Hematopoietic multipotent progenitor cell treated with erythropoietin and hydrocortisone succinate and interleukin-3 and kit ligand, for 8 days (in vitro differentiated cells): Measurements from ENCODE around the gene SPDYC.
A peak's percentile ranks its signal among the peaks of the same experiment; 100 is the strongest.
"Not testable (repeated sequence)": the region's sequence is repeated elsewhere in the genome, so short reads cannot be mapped to it uniquely, and the experiment has no call there.

Experiments used
- DNase-seq: peaks from one replicate; pipeline ENCODE4 v3.0.0-alpha.2; 2015

The SPDYC gene

GRCh38 chr11:65134240-65134951 lies 35.6 kb upstream of the SPDYC start, which contains the start of gene SYVN1:
SYVN1 (minus strand) TSS chr11:65134519; CDS start chr11:65133601, 918 bp downstream.
- DNase-seq, result peak; percentile 92

DNA sequence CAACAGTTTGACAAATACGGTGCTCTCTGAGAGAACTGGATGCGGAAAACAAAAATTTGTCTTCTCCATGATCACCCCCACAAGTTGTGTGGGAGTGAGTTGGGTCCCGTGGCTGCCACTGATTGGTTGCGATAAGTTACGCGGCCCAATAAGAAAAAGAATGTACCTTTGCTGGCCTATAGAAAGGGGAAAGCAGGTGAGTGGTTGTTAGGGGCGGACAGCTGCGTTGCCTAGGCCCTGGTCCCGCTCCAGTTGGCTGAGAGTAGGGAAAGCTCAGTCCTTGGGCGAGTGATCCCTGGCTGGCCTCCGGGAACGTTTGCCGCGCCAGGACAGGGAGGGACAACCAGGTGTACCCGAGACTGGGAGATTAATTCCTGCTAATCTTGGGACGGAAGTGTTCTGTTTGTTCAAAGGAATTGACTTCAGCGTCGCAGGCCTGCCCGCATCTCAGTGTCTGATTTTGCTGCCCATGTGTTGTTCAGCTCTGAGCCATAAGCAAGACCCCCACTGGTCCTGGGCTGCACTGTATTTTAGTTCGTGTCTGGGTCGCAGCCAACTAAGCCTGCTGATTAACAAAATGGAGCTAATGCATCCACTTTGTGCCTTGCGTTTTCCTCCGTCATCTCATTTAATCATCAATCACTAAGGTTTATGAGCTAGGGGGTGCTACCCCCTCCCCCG lies 34.9 kb upstream of the SPDYC start:
- DNase-seq, result peak; percentile 98

- no peak for DNase-seq
These were observed 34.3 kb upstream of the SPDYC start for GRCh38 chr11:65135633-65136145.

DNA sequence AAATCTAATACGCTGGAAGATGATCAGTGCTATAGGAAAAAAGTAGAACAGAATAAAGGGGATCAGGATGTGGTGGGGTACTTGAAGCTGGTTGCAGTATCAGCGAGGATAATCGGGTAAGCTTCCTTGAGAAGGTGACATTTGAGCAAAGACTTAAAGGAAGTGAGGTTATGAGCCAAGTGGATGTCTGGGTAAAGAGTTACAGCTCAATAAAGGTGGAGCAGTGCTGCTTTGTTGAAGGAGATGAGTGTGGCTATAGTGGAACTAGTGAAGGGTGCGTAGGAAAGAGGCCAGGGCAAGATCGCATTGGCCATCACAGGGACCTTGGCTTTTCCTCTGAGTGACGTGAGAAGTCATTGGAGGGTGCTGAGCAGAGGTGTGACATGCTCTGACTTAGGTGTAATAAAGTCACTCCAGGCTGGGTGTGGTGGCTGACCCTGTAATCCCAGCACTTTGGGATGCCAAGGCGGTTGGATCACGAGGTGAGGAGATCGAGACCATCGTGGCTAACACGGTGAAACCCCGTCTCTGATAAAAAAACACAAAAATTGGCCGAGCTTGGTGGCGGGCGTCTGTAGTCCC lies 33.4 kb upstream of the SPDYC start:
- no peak for DNase-seq

DNA sequence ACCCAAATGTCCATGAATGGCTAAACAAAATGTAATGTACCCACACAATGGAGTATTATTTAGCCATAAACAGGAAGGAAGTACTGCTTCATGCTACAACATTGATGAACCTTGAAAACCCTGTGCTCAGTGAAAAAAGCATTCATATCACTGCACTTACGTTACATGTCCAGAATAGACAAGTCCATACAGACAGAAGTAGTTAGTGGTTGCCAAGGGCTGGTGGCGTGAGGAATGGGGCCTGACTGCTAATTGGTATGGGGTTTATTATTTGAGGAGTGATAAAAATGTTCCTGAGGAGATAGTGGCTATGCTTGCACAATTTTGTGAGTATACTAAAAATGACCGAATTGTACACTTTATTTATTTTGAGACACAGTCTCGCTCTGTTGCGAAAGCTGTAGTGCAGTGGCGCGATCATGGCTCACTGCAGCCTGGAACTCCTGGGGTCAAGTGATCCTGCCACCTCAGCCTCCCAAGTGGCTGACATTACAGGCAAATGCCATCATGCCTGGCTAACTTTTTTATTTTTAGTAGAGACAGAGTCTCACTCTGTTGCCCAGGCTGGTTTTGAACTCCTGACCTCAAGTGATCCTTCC lies 28.0 kb upstream of the SPDYC start:
- DNase-seq, result no peak

DNA sequence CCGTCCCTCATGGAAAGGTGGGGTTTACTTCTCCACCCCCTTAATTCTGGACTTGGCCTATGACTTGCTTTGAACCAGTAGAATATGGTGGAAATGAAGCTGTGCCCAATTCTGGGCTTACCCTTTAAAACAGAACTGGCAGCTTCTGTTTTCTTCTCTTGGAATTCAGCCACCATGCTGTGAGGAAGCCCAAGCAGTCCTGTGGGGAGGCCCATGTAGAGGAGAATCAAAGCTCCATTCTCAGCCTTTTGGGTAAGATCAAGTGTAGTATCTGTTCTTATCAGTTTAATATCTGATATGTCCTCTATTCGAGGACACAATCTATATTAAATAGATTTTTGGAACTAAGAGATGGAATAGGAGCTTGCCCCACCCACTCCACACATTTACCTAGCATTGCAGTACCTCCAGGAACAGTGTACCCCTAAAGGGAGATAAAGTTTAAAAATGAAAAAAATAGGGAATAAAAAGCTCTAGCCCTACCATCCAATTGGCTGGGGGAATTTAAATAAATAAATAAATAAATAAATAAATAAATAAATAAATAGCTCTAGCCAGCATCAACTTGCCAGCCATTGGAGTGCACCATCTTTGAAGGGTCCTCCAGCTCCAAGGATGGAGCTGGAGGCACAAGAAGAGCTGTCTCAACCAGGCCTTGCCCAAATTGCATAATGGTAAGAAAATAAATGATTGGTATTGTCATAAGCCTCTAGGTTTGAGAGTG lies 22.5 kb upstream of the SPDYC start:
- DNase-seq, result no peak

- DNase-seq, result no peak
These were observed 21.4 kb upstream of the SPDYC start for GRCh38 chr11:65148657-65149056.

DNA sequence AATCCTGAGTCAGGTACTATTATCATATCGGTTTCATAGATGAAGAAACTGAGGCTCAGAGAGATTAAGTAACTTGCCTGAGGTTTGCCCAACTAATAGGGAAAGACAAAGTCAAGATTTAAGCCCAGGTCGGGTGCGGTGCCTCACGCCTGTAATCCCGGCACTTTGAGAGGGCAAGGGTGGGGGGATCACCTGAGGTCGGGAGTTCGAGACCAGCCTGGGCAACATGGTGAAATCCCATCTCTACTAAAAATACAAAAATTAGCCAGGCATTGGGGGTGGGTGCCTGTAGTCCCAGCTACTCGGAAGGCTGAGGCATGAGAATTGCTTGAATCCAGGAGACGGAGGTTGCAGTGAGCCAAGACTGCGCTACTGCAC lies 19.9 kb upstream of the SPDYC start:
- DNase-seq, result not testable (repeated sequence)

DNA sequence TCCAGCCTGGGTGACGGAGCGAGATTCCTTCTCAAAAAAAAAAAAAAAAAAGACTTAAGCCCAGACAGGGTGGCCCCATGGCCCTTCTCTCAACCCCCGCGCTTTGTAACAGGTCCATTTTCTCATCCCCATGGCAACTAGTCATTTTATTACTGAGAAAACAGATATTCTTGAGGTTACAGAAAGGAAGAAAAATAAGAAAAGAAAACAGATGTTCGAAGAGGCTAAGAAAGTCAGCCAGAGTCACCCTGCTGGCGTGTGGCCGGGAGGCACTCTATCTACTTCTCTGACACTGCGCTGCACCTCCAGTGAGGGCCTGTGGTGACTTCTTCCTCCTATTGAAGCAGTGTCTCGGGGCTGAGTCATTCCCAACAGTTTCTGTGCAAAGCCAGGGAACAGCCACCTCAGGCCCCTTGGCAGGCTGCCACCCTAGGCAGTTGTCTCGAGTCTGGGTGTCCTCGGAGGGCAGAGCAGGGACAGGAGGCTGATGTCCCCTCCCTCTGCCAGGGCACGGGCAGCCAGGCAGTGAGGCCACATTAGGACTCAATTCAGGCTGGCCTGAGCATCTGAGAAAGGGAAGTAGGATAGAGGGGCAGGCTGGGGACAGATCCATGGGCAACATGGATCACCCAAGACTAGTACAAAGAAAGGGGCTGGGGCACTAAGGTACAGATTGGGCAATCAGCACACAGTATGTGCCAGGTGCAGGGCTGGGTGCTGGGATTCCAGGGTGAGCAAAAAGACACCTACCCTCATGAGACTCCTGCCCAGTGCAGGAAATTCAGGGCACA lies 19.3 kb upstream of the SPDYC start:
- DNase-seq, result peak; percentile 98

- no peak for DNase-seq
These were observed 18.6 kb upstream of the SPDYC start for GRCh38 chr11:65151331-65151899.

- no peak for DNase-seq
These were observed 17.9 kb upstream of the SPDYC start for GRCh38 chr11:65152122-65152521.

GRCh38 chr11:65156256-65156655 lies 13.8 kb upstream of the SPDYC start:
- DNase-seq, result no peak

DNA sequence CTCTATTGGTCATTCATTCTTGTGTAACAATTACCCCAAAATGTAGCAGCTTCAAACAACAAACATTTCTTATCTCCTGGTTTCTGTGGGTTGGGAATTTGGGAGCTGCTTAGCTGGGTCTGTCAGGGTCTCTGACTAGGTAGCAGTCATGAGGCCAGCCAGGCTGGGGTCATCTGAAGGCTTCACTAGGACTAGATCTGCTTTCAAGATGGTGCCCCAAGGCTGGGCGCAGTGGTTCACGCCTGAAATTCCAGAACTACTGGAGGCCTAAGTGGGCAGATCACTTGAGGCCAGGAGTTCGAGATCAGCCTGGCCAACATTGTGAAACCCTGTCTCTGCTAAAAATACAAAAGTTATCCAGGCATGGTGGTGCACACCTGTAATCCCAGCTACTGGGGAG lies 13.1 kb upstream of the SPDYC start:
- no peak for DNase-seq

- no peak for DNase-seq
These were observed 12.7 kb upstream of the SPDYC start for GRCh38 chr11:65157336-65157735.

GRCh38 chr11:65159012-65159411 lies 11.0 kb upstream of the SPDYC start:
- DNase-seq, result no peak

DNA sequence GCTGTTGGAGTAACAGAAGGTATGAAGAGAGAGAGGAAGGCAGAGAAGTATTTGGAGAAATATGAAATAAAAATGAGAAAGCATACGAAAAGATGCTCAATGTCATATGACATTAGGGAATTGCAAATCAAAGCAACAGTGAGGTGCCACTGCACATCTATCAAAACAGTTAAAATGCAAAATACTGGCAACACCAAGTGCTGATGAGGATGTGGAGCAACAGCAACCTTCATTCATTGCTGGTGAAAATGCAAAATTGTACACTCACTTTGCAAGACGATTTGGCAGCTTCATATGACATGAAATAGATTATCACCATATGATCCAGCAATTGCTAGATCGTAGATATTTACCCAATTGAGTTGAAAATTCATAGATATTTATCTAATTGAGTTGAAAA lies 9.4 kb upstream of the SPDYC start:
- DNase-seq, result no peak

- DNase-seq, result no peak
These were observed 6.3 kb upstream of the SPDYC start for GRCh38 chr11:65163684-65164083.

DNA sequence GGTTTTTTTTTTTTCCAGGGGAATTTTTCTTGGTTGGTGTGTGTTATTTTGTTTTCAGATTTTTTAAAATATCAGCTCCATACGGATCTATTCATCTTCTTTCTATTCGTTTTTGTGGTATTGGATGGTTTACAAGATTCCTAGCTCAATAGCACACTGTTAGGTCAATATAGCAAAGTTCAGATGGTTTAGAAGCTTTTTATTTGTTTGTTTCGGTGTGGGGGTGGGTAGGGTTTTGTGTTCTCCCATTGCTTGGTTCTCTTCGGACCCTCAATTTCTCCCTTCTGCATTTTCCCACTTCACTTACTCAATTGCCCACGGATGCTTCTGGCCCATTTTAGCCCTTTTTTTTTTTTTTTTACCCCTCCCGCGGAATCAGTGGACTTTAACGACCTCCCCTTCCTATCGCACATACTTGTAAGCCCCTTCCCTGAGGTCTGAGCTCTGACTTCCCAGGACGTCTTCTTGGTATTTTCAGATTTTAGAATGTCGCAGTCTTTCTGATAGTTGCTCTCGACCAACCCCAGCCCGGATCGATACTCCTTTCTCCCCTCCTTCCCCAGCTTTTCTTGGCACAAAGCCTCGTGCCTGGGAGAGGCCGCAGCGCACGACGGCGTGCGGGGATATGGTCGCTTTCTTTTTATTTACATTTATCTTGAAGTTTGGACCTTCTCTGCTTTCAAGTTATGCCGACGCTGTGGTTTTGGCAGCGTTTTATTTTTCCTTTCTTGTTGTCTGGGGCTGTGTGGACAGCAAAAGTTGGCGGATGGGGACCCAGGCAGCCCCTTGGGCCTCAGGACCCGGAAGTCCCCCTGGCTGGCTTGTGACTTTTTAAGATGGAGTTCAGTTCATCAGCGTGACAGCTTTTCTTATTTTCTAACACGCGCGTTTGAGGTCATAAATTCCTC lies 4.4 kb upstream of the SPDYC start:
- DNase-seq, result no peak

- no peak for DNase-seq
These were observed 3.1 kb upstream of the SPDYC start for GRCh38 chr11:65166893-65167292.

- peak; percentile 50 for DNase-seq
These were observed 2.4 kb upstream of the SPDYC start for GRCh38 chr11:65167656-65168055.
